ENCODE results near the gene MRPL53. TPM values are rescaled to one million over a fixed set of nuclear protein-coding genes. Genes with fewer than 3 reads are reported as not detected.

The MRPL53 gene
- total and polyA plus RNA-seq, 2 of the 13 experiments (the other 11 are each of a cell fraction or from before 2014, with no cell fraction given) = 34.3 to 51.9 TPM

GRCh38 chr2:74481961-74482800 is 9.7 kb upstream of the MRPL53 start (continued):
- TF ChIP-seq ZNF75D (CRISPR knock-in tag; IDR thresholded peaks at IDR 0.05; ENCODE audit: borderline replicate concordance) (no peak), ZFY (CRISPR knock-in tag; IDR thresholded peaks at IDR 0.05) (peak; percentile 91), HNF4G (IDR thresholded peaks at IDR 0.05; ENCODE audit: borderline replicate concordance, low read depth, low read length) (no peak), HNF4G (CRISPR knock-in tag; IDR thresholded peaks at IDR 0.05; ENCODE audit: borderline replicate concordance, low read depth) (peak; percentile 25; the same call in 1 of the 2 replicates), ZNF34 (CRISPR knock-in tag; IDR thresholded peaks at IDR 0.05; ENCODE audit: borderline replicate concordance) (0 out of 2 replicates have a peak, but pooled peaks have one; percentile 18), ZNF138 (CRISPR knock-in tag; IDR thresholded peaks at IDR 0.05; ENCODE audit: low read depth) (peak; percentile 94), FOSL1 (CRISPR knock-in tag; IDR thresholded peaks at IDR 0.05; ENCODE audit: borderline replicate concordance) (0 out of 2 replicates have a peak, but pooled peaks have one; percentile 8), ELF3 (CRISPR knock-in tag; IDR thresholded peaks at IDR 0.05) (no peak), HDAC6 (IDR thresholded peaks at IDR 0.05; ENCODE audit: low read depth, low read length) (no peak), ZNF607 (CRISPR knock-in tag; IDR thresholded peaks at IDR 0.05; ENCODE audit: borderline replicate concordance) (0 out of 2 replicates have a peak, but pooled peaks have one; percentile 17), SNAPC4 (CRISPR knock-in tag; IDR thresholded peaks at IDR 0.05) (no peak; the same call in none of the 2 replicates), ZSCAN20 (CRISPR knock-in tag; IDR thresholded peaks at IDR 0.05; ENCODE audit: borderline replicate concordance) (0 out of 2 replicates have a peak, but pooled peaks have one; percentile 19)
- TF ChIP-seq, protein P1, sequence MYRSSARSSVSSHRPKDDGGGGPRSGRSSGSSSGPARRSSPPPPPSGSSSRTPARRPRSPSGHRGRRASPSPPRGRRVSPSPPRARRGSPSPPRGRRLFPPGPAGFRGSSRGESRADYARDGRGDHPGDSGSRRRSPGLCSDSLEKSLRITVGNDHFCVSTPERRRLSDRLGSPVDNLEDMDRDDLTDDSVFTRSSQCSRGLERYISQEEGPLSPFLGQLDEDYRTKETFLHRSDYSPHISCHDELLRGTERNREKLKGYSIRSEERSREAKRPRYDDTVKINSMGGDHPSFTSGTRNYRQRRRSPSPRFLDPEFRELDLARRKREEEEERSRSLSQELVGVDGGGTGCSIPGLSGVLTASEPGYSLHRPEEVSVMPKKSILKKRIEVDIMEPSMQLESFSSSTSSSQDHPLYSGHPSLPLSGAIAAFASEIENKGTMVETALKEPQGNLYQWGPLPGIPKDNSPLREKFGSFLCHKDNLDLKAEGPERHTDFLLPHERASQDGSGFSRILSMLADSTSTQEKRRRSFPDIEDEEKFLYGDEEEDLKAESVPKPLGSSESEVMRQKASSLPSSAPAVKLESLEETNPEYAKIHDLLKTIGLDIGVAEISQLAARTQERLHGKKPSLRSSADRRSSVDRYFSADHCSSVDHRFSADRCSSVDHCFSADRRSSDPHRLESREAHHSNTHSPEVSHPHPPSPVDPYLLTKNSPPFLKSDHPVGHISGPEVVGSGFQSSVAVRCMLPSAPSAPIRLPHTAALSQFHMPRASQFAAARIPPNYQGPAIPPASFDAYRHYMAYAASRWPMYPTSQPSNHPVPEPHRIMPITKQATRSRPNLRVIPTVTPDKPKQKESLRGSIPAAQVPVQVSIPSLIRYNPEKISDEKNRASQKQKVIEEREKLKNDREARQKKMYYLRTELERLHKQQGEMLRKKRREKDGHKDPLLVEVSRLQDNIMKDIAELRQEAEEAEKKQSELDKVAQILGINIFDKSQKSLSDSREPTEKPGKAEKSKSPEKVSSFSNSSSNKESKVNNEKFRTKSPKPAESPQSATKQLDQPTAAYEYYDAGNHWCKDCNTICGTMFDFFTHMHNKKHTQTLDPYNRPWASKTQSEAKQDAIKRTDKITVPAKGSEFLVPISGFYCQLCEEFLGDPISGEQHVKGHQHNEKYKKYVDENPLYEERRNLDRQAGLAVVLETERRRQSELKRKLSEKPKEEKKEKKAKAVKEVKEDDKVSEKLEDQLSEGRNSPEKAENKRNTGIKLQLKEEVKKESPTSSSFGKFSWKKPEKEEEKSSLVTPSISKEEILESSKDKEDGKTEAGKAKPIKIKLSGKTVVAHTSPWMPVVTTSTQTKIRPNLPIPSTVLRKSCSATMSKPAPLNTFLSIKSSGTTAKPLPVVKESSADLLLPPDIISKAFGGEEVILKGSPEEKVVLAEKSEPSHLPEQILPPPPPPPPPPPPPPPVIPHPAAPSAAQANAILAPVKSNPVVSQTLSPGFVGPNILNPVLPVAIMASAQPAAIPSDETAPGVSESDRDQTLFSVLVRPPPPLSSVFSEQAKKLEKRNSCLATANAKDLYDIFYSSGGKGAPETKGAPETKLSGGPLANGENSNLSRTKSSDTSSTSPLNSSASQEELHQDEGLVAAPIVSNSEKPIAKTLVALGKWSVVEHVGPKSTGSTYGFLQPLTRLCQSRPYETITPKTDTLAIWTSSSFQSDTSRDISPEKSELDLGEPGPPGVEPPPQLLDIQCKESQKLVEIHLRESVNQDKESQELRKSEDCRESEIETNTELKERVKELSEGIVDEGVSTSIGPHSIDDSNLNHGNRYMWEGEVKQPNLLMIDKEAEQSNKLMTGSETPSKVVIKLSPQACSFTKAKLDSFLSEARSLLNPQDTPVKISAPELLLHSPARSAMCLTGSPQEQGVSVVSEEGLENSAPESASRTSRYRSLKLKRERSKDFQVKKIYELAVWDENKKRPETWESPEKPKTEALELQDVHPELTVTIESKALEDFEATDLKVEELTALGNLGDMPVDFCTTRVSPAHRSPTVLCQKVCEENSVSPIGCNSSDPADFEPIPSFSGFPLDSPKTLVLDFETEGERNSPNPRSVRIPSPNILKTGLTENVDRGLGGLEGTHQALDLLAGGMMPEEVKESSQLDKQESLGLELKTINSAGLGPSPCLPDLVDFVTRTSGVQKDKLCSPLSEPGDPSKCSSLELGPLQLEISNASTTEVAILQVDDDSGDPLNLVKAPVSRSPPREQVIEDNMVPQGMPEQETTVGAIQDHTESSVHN (CRISPR knock-in tag; IDR thresholded peaks at IDR 0.05) = no peak; the same call in 1 of the 2 replicates

Measured in HepG2 (cell line).